Heart left ventricle (tissue), 16 donors: ENCODE measurements around the gene KDM3B. TPM values are rescaled to one million over a fixed set of nuclear protein-coding genes. Genes with fewer than 3 reads are reported as not detected.
A peak's percentile ranks its signal among the peaks of the same experiment; 100 is the strongest.

Source experiments
- ATAC-seq, 4 donors: fragments of 200-7000 bp; cut with Tn5 transposase; one replicate each; pipeline ENCODE4 v1.9.1; 2020 to 2022; ENCODE audit warnings: moderate library complexity in 4 of 4, mild to moderate bottlenecking in 3 of 4, moderate number of reproducible peaks in 1 of 4
- DNase-seq, 5 donors: peaks; one replicate each; pipeline ENCODE4 v3.0.0-alpha.2; 2020
- H3K27ac ChIP-seq, 12 donors: fragments of 200-600 bp; sonication (generic) in 4 of 12; one replicate each; pipeline versions ENCODE4 v1.5.0 to v1.8.0; 2016 to 2022; ENCODE audit warnings: mild to moderate bottlenecking in 2 of 12
- H3K27me3 ChIP-seq, 9 donors: fragments of 200-600 bp; sonication (generic) in 2 of 9; one replicate each; pipeline versions ENCODE4 v1.5.1 to v1.8.0; 2016 to 2022; ENCODE audit warnings: mild to moderate bottlenecking in 3 of 9
- H3K36me3 ChIP-seq, 9 donors: fragments of 200-600 bp; sonication (generic) in 2 of 9; one replicate each; pipeline versions ENCODE4 v1.5.0 to v1.8.0; 2018 to 2022; ENCODE audit warnings: mild to moderate bottlenecking in 2 of 9
- H3K4me1 ChIP-seq, 12 donors: fragments of 200-600 bp; sonication (generic) in 4 of 12; one replicate each; pipeline versions ENCODE4 v1.5.0 to v1.8.0; 2016 to 2022; ENCODE audit warnings: mild to moderate bottlenecking in 3 of 12
- H3K4me3 ChIP-seq, 12 donors: fragments of 200-600 bp; sonication (generic) in 4 of 12; one replicate each; pipeline versions ENCODE4 v1.5.0 to v1.8.0; 2017 to 2022; ENCODE audit warnings: mild to moderate bottlenecking in 9 of 12, moderate library complexity in 4 of 12
- H3K9me3 ChIP-seq, 12 donors: fragments of 200-600 bp; sonication (generic) in 4 of 12; one replicate each; pipeline versions ENCODE4 v1.5.0 to v1.8.0; 2016 to 2022; ENCODE audit warnings: mild to moderate bottlenecking in 1 of 12
- POLR2A ChIP-seq, 2 donors: fragments of 450-650 bp; IDR thresholded peaks; one replicate each; pipeline ENCODE4 v1.6.1; 2017; ENCODE audit warnings: antibody characterized with exemption in 2 of 2, mild to moderate bottlenecking in 2 of 2, moderate library complexity in 2 of 2
- WGBS, 4 donors: extraction: QIAGEN DNeasy Blood & Tissue Kit in 2 of 4; methylation state at CpG; one replicate each; pipeline versions ENCODE4 v1.1.5 to v1.1.7; 2013 to 2018; 5-methylcytosine and 5-hydroxymethylcytosine counted together
- intact Hi-C, 10 donors: fragments of 100-400 bp; cut with DNase I; formaldehyde crosslinking; loops; one replicate each; pipeline versions ENCODE4 v1.11.1 to v1.14.2; 2022
- polyA plus RNA-seq, 2 donors: library from polyadenylated mRNA; stranded (reverse); fragments of 200-250 nt; gene quantifications; one replicate each; pipeline ENCODE4 v1.2.3, GENCODE V29; 2013
- total RNA-seq, 9 donors: library from RNA; depleted of rRNA in 2 of 9; stranded (reverse); fragments of >200 nt in 2 of 9; fragmentation: NEBNext Ultra II Directional in 3 of 9; extraction: Animal tissue kit (Norgen Biotek cat#: 25700) in 3 of 9; gene quantifications; one replicate each; pipeline versions ENCODE4 v1.1.0 to v1.2.4, GENCODE V29; 2016 to 2023
- TF ChIP-seq, protein P1 (sequence below), 12 donors: fragments of 200-600 bp; sonication (generic) in 4 of 12; IDR thresholded peaks; one replicate each; pipeline versions ENCODE4 v1.5.0 to v1.8.0; 2018 to 2022; ENCODE audit warnings: antibody characterized with exemption in 12 of 12, mild to moderate bottlenecking in 5 of 12
- donor health status: ischemic (EF 13 %, LVEDD 7.1; RV severe dilation, severe dysfunction).
- donor health status: healthy with polysubstance abuse.
- donor health status: DM: no; HTN: yes; CAD: no.
- donor health status: DM: no; HTN: no; CAD: no.
- donor health status: ischemic (EF 25% LVEDD 6.9; RV normal size, moderate dysfunction).
- donor health status: ischemic (EF 25% LVEDD 5.7; RV mildly dilated, moderate dysfunction).
- donor health status: healthy.
- donor health status: DM: yes; HTN: yes; CAD: no.
- donor health status: ischemic (EF 35%, LVEDD 5.7; RV mildly dilated, moderate dysfunction).
- donor health status: nonischemic (EF 11% LVEDD 7.7; RV severe dilation, severe dysfunction).
- donor health status: DM: yes; HTN: yes; CAD: no.
- donor health status: PGD.
- donor health status: ischemic (EF 29% LVEDD 5.4; RV normal size, mild dysfunction).
- donor health status: nonischemic (EF 23%, LVEDD 6.1; RV moderate dilation, normal function).

The KDM3B gene
- total and polyA plus RNA-seq, 11 donors = 17.0 to 65.1 (median 44.8) TPM

DNA sequence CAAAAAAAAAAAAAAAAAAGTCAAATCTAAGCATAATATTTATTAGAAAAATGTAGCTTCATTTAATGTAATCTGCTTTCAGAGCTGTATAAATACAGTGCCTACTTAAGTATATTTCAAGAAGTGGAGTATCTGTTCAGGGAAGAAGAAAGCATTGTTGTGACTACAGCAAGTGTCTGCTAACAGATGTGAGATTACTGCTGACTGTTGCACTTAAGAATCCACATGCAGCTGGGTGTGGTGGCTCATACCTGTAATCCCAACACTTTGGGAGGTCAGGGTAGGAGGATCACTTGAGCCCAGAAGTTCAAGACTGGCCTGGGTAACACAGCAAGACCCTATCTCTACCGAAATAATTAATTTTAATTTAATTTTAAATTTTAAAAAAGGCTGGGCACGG is 19.0 kb downstream of the KDM3B start:
- Histone ChIP-seq H3K9me3 (no peaks in the 10 kb centered on the region), H3K36me3 (peaks cover 0 to 41% (median 40%) of the 10 kb centered on the region in 9 donors), H3K4me1 (peaks cover 6 to 64% (median 51%) of the 10 kb centered on the region in 12 donors), H3K27me3 (no peaks in the 10 kb centered on the region), H3K4me3 (no peak overlapping the region), H3K27ac (peak overlapping the region in 1 of 12 donors; percentile 90)
- intact Hi-C loops = no loop called here
- DNase-seq (no peak), ATAC-seq (no peak)
- 89 to 96% (median 92%) methylated on average over 2 of the region's 2 CpGs for WGBS, 4 donors
- no peak for TF ChIP-seq POLR2A (IDR thresholded peaks at IDR 0.05)
- TF ChIP-seq, protein P1, sequence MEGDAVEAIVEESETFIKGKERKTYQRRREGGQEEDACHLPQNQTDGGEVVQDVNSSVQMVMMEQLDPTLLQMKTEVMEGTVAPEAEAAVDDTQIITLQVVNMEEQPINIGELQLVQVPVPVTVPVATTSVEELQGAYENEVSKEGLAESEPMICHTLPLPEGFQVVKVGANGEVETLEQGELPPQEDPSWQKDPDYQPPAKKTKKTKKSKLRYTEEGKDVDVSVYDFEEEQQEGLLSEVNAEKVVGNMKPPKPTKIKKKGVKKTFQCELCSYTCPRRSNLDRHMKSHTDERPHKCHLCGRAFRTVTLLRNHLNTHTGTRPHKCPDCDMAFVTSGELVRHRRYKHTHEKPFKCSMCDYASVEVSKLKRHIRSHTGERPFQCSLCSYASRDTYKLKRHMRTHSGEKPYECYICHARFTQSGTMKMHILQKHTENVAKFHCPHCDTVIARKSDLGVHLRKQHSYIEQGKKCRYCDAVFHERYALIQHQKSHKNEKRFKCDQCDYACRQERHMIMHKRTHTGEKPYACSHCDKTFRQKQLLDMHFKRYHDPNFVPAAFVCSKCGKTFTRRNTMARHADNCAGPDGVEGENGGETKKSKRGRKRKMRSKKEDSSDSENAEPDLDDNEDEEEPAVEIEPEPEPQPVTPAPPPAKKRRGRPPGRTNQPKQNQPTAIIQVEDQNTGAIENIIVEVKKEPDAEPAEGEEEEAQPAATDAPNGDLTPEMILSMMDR (IDR thresholded peaks at IDR 0.05) = no peak

- intact Hi-C loops = no loop called here
- H3K4me1 ChIP-seq = peaks cover 6 to 56% (median 43%) of the 10 kb centered on the region in 12 donors
- no peak overlapping the region for H3K27ac ChIP-seq
- no peak overlapping the region for H3K4me3 ChIP-seq
- H3K9me3 ChIP-seq = no peaks in the 10 kb centered on the region
- DNase-seq = no peak
- no peak for ATAC-seq
- H3K27me3 ChIP-seq = no peaks in the 10 kb centered on the region
- 59 to 83% (median 70%) methylated on average over 1 of the region's 1 CpG for WGBS, 4 donors
- TF ChIP-seq, protein P1 (IDR thresholded peaks at IDR 0.05) = no peak
- no peak for TF ChIP-seq POLR2A (IDR thresholded peaks at IDR 0.05)
- H3K36me3 ChIP-seq = peaks cover 0 to 49% (median 48%) of the 10 kb centered on the region in 9 donors
These were observed 19.7 kb downstream of the KDM3B start for GRCh38 chr5:138372225-138372624.

- Histone ChIP-seq H3K4me1 (peaks cover 6 to 52% (median 41%) of the 10 kb centered on the region in 12 donors), H3K27me3 (no peaks in the 10 kb centered on the region), H3K27ac (no peak overlapping the region), H3K4me3 (no peak overlapping the region), H3K36me3 (peaks cover 0 to 53% (median 52%) of the 10 kb centered on the region in 9 donors), H3K9me3 (no peaks in the 10 kb centered on the region)
- intact Hi-C loops = no loop called here
- ATAC-seq = no peak
- TF ChIP-seq, protein P1 (IDR thresholded peaks at IDR 0.05) = no peak
- TF ChIP-seq POLR2A (IDR thresholded peaks at IDR 0.05) = no peak
- no peak for DNase-seq
- 53 to 81% (median 64%) methylated on average over 5 of the region's 5 CpGs for WGBS, 4 donors
These were observed 20.2 kb downstream of the KDM3B start for GRCh38 chr5:138372653-138373052.

DNA sequence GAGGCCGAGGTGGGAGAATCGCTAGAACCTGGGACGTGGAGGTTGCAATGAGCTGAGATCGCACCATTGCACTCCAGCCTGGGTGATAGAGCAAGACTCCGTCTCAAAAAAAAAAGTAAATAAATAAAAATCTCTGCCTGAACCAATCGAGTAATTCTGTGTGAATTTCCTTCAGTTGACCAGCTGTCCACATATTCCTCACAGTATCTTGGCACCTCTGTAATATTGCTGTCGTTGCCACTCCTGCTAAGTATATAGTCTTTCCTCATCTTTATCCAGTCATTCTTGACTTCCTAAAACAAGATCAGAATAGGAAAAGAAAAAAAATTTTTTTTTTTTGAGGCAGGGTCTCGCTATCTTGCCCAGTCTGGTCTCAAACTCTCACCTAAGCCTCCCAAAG is 29.9 kb downstream of the KDM3B start:
- H3K36me3 ChIP-seq = peaks cover 3 to 100% (median 98%) of the 10 kb centered on the region in 9 donors
- 95 to 97% (median 96%) methylated on average over 8 of the region's 8 CpGs for WGBS, 4 donors

More for the DNA sequence above, 29.9 kb downstream of the KDM3B start:
- no peak for DNase-seq
- ATAC-seq = no peak
- no peak for TF ChIP-seq POLR2A (IDR thresholded peaks at IDR 0.05)
- TF ChIP-seq, protein P1 (IDR thresholded peaks at IDR 0.05) = no peak
- Histone ChIP-seq H3K9me3 (no peaks in the 10 kb centered on the region), H3K4me3 (no peak overlapping the region), H3K27me3 (no peaks in the 10 kb centered on the region), H3K4me1 (no peaks in the 10 kb centered on the region), H3K27ac (no peak overlapping the region)
- intact Hi-C loops = no loop called here
